AG04449 (cell line): ENCODE data around the gene TPRKB.
"Not testable (repeated sequence)": the region's sequence is repeated elsewhere in the genome, so short reads cannot be mapped to it uniquely, and the experiment has no call there.

ENCODE experiments used
- CTCF ChIA-PET: fragments of 350-600 bp; formaldehyde crosslinking; extraction: SDS; loops from one replicate; lab custom pipeline; 2021; ENCODE audit warnings: antibody characterized with exemption; lab: Yijun Ruan, JAX
- POLR2A ChIA-PET: fragments of 400-600, 350-600 bp; formaldehyde crosslinking; extraction: SDS; loops from one replicate; lab custom pipeline; 2020; ENCODE audit warnings: antibody characterized with exemption, inconsistent platforms; lab: Yijun Ruan, JAX
- DNase-seq: peaks from one replicate; pipeline ENCODE4 v3.0.0-alpha.2; 2010; ENCODE audit warnings: low read depth, low spot score
- H3K4me3 ChIP-seq: 2 replicates; pipeline ENCODE4 v1.5.1; 2011; ENCODE audit warnings: low read depth, mild to moderate bottlenecking, control low read depth, low read length
- TF ChIP-seq, protein P1 (sequence below): IDR thresholded peaks from one replicate; pipeline ENCODE4 v1.5.1; 2011; ENCODE audit warnings: mild to moderate bottlenecking, moderate library complexity, low read length, control low read depth, inconsistent platforms; ENCODE audit not compliant: insufficient read depth; ENCODE audit errors: missing control alignments

Gene TPRKB

GRCh38 chr2:73698101-73698500 lies 39.0 kb downstream of the TPRKB start:
- ChIA-PET POLR2A (no interaction called here), CTCF (no interaction called here)
- no peak overlapping the region for H3K4me3 ChIP-seq
- TF ChIP-seq, protein P1, sequence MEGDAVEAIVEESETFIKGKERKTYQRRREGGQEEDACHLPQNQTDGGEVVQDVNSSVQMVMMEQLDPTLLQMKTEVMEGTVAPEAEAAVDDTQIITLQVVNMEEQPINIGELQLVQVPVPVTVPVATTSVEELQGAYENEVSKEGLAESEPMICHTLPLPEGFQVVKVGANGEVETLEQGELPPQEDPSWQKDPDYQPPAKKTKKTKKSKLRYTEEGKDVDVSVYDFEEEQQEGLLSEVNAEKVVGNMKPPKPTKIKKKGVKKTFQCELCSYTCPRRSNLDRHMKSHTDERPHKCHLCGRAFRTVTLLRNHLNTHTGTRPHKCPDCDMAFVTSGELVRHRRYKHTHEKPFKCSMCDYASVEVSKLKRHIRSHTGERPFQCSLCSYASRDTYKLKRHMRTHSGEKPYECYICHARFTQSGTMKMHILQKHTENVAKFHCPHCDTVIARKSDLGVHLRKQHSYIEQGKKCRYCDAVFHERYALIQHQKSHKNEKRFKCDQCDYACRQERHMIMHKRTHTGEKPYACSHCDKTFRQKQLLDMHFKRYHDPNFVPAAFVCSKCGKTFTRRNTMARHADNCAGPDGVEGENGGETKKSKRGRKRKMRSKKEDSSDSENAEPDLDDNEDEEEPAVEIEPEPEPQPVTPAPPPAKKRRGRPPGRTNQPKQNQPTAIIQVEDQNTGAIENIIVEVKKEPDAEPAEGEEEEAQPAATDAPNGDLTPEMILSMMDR = no peak
- no peak for DNase-seq

DNA sequence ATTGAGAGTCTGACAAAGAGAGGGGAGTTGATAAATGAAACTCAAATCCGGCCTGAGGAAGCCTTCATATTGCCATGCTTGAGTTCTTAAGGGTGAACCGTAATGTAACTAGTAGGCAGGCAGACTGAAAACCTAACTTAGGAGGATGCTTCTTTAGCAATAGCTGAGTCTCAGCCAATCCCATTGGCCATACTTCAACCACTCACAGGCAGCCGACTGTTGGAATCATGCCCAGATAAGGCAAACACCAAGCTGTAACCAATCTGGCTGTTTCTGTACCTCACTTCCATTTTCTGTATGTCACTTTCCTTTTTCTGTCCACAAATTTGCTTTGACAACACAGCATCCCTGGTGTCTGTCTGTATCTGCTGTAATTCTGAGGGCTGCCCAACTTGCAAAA lies 39.5 kb downstream of the TPRKB start:
- DNase-seq = no peak
- ChIA-PET CTCF (no interaction called here), POLR2A (no interaction called here)
- H3K4me3 ChIP-seq = no peak overlapping the region
- TF ChIP-seq, protein P1 = no peak

- POLR2A ChIA-PET, CTCF ChIA-PET: not testable (repeated sequence)
Measured at GRCh38 chr2:73696985-73697384, 40.2 kb downstream of the TPRKB start.

DNA sequence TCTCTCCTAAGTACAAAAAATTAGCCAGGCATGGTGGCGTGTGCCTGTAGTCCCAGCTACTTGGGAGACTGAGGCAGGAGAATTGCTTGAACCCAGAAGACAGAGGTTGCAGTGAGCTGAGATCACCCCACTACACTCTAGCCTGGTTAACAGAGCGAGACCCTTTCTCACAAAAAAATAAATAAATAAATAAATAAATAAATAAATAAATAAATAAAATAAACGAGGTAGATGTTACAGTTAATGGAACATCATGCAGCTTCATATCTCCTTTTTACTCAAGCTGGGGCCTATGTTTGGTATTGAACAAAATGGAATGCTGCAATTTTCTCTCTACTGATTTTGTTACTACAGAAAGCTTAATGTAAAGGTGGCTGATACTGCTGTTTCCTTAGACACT lies 40.6 kb downstream of the TPRKB start:
- CTCF ChIA-PET, H3K4me3 ChIP-seq, POLR2A ChIA-PET, DNase-seq: not testable (repeated sequence)

More at GRCh38 chr2:73696985-73697384, 40.2 kb downstream of the TPRKB start:
- not testable (repeated sequence) for DNase-seq, H3K4me3 ChIP-seq

DNA sequence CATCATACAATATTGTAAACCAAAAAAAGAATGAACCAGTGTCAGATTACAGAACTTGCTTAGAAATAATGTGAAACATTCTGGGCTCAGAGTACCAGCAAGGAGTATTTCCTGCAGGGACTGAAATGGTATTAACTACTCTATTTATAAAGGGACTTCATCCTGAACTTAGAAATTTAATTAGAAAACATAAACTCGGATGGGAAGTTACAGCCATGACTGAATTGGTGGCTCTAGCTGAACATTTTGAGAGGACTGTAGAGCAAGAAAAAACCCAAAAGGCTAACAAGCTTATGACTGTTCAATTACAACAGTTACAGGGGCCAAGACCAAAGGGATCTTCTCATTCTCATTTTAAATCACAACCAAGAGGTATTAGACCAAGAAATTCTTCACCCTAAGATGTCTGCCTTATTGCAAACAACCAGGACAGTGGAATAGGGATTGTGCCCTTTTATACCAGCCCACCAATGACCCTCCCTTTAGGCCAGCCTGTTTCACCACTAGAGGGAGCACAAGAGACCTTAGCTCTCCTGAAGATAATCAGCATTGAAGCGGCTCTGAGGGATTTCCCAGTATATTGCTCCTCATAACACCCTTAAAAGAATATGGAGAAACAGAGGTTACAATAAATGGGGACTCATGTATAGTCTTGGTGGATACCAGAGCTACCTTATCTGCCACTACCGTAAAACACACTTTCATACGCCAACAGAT lies 46.6 kb downstream of the TPRKB start:
- H3K4me3 ChIP-seq, POLR2A ChIA-PET, DNase-seq: not testable (repeated sequence)
- TF ChIP-seq, protein P1 = peak; percentile 41
- CTCF ChIA-PET = interaction anchor here (1.8 to 2.1 kb wide), 2 partner anchors 9 kb away, joined by 4 to 6 read pairs; no protein-coding TSS in a partner anchor

- DNase-seq, POLR2A ChIA-PET, H3K4me3 ChIP-seq, CTCF ChIA-PET: not testable (repeated sequence)
Measured at GRCh38 chr2:73688494-73688893, 48.7 kb downstream of the TPRKB start.

DNA sequence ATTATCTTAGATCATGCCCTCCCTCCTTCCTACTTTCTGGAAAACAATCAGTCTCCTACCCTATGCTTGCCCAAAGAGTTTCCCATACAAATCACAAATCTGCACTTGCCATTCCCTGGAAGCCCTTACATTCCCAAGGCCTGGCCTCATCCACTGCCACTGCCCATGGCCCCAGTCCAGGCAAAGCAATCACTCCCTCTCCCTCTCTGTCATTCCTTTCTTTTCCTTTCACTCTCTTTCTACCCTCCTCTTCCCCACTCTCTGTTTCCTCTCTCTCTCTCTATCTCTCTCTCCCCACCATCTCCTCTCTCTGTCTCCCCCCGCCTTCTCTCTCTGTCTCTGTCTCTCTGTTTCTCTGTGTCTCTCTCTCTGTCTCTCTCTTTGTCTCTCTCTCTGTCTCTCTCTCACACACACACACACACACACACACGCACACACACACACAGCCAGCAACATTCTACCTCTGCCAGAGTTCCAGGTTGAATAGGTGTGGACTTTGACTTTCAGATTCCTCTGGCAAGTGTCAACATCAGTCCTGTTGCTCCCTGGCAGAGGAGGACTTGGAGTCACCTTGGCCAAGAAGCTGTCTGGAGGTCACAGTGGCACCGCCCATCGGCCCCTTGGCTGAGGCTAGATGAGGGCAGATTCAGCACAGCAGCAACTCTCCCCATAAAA lies 51.2 kb downstream of the TPRKB start:
- POLR2A ChIA-PET = no interaction called here
- DNase-seq = no peak
- H3K4me3 ChIP-seq = no peak overlapping the region
- TF ChIP-seq, protein P1 = no peak
- CTCF ChIA-PET = no interaction called here

GRCh38 chr2:73684905-73685304 lies 52.2 kb downstream of the TPRKB start:
- POLR2A ChIA-PET, CTCF ChIA-PET, H3K4me3 ChIP-seq, DNase-seq: not testable (repeated sequence)

DNA sequence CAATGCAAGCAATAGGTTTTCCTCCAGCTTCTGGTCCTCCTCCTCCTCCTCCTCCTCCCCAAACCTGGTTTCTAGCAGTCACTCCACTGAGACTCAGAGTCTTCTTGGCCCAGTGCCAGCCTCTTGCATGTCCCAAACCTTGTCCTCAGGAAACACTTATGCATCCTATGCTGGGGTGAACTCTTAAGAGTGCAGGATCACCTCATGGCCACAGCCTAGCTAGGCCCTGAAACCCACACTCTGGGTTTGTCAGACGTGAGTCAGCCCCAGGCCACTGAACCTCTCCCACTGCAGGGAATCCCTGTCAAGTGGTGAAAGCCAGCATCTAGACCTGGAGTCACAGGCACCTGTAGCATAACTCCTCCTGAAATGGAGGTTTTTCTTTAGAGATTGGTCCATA lies 52.8 kb downstream of the TPRKB start:
- H3K4me3 ChIP-seq, DNase-seq, POLR2A ChIA-PET, CTCF ChIA-PET: not testable (repeated sequence)
